Measurements from ENCODE around the gene NLGN3.

The NLGN3 gene

GRCh38 chrX:71118032-71118984, 26.3 kb upstream of the NLGN3 start, which contains the start of gene MED12:
Gene MED12, plus strand, starts transcription at chrX:71118596. Its CDS starts 159 bp downstream, at chrX:71118755.
- DNase-seq (ENCODE audit: low spot score): peak; percentile 77

GRCh38 chrX:71118985-71119535, 25.6 kb upstream of the NLGN3 start:
- DNase-seq (ENCODE audit: low spot score): no peak

- DNase-seq (ENCODE audit: low spot score): no peak
Measured at GRCh38 chrX:71128166-71128833, 16.3 kb upstream of the NLGN3 start.

GRCh38 chrX:71128915-71129765, 15.5 kb upstream of the NLGN3 start:
- DNase-seq (ENCODE audit: low spot score): peak; percentile 78

- DNase-seq (ENCODE audit: low spot score): no peak
Measured at GRCh38 chrX:71131510-71131909, 13.1 kb upstream of the NLGN3 start.

GRCh38 chrX:71140440-71140839, 4.2 kb upstream of the NLGN3 start:
- DNase-seq (ENCODE audit: low spot score): no peak

- no peak for DNase-seq (ENCODE audit: low spot score)
Measured at GRCh38 chrX:71143508-71143907, 1.1 kb upstream of the NLGN3 start.

GRCh38 chrX:71147496-71148277, 3.0 kb downstream of the NLGN3 start:
- DNase-seq (ENCODE audit: low spot score): no peak

GRCh38 chrX:71148278-71148663, 3.6 kb downstream of the NLGN3 start:
- no peak for DNase-seq (ENCODE audit: low spot score)

GRCh38 chrX:71151366-71151765, 6.7 kb downstream of the NLGN3 start:
- no peak for DNase-seq (ENCODE audit: low spot score)

- no peak for DNase-seq (ENCODE audit: low spot score)
Measured at GRCh38 chrX:71154196-71154595, 9.6 kb downstream of the NLGN3 start.

- DNase-seq (ENCODE audit: low spot score): no peak
Measured at GRCh38 chrX:71154641-71155040, 10.0 kb downstream of the NLGN3 start.

GRCh38 chrX:71158603-71159002, 14.0 kb downstream of the NLGN3 start:
- DNase-seq (ENCODE audit: low spot score): no peak

GRCh38 chrX:71159335-71159734, 14.7 kb downstream of the NLGN3 start:
- DNase-seq (ENCODE audit: low spot score): no peak

- no peak for DNase-seq (ENCODE audit: low spot score)
Measured at GRCh38 chrX:71160475-71160874, 15.8 kb downstream of the NLGN3 start.

- DNase-seq (ENCODE audit: low spot score): no peak
Measured at GRCh38 chrX:71162981-71163380, 18.3 kb downstream of the NLGN3 start.

GRCh38 chrX:71164071-71164470, 19.4 kb downstream of the NLGN3 start:
- no peak for DNase-seq (ENCODE audit: low spot score)

GRCh38 chrX:71166461-71166860, 21.8 kb downstream of the NLGN3 start:
- DNase-seq (ENCODE audit: low spot score): no peak

GRCh38 chrX:71167031-71167781, 22.6 kb downstream of the NLGN3 start:
- no peak for DNase-seq (ENCODE audit: low spot score)

GRCh38 chrX:71168134-71168533, 23.5 kb downstream of the NLGN3 start:
- no peak for DNase-seq (ENCODE audit: low spot score)

Data from CD4-positive, alpha-beta T cell treated with Interleukin-15 for 4 hours (primary cell).